ENCODE measurements around the gene ZNF652.

- TF ChIP-seq CTCF (IDR thresholded peaks at IDR 0.05) (no peak), POLR2A (IDR thresholded peaks at IDR 0.05) (no peak), POLR2AphosphoS5 (IDR thresholded peaks at IDR 0.05) (no peak)
Measured at GRCh38 chr17:49260817-49261291, 101.2 kb downstream of the ZNF652 start.
